ENCODE results near the gene TIAM2.
"Not testable (repeated sequence)": the region's sequence is repeated elsewhere in the genome, so short reads cannot be mapped to it uniquely, and the experiment has no call there.

TIAM2 gene

GRCh38 chr6:155162682-155163081, 167.6 kb downstream of the TIAM2 start:
- DNase-seq (ENCODE audit: low read depth in 3 of 3): no peak

GRCh38 chr6:155163601-155164000, 168.5 kb downstream of the TIAM2 start:
- DNase-seq (ENCODE audit: low read depth in 3 of 3): no peak

- DNase-seq (ENCODE audit: low read depth in 3 of 3): no peak
Measured at GRCh38 chr6:155165029-155165710, 170.1 kb downstream of the TIAM2 start.

DNA sequence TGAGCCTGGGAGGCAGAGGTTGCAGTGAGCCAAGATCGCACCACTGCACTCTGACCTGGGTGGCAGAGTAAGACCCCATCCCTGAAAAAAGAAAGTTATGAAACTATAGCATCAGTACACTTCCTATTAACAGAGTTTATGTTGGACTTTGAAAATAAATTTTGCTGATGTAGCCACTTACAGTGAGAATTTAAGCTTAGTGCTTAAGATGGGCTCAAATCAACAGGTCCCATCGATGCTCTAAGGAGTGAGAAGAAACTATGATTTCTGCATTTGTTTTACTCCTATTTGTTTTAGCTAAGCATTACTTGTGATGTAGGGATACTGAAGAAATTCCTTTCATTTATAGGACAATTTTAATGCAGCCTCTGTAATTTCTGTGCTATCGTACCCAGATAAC, 175.4 kb downstream of the TIAM2 start:
- no peak for DNase-seq (ENCODE audit: low read depth in 3 of 3)

GRCh38 chr6:155171109-155171746, 176.1 kb downstream of the TIAM2 start:
- peak; percentile 73 to 85 (median 84) for DNase-seq (ENCODE audit: low read depth in 3 of 3)

GRCh38 chr6:155171747-155172449, 176.8 kb downstream of the TIAM2 start:
- no peak for DNase-seq (ENCODE audit: low read depth in 3 of 3)

GRCh38 chr6:155173488-155173887, 178.4 kb downstream of the TIAM2 start:
- DNase-seq (ENCODE audit: low read depth in 3 of 3): no peak

- DNase-seq (ENCODE audit: low read depth in 3 of 3): peak; percentile 43 to 70 (median 48)
Measured at GRCh38 chr6:155174576-155175211, 179.6 kb downstream of the TIAM2 start.

- DNase-seq (ENCODE audit: low read depth in 3 of 3): peak in 1 of 3 experiments; percentile 56
Measured at GRCh38 chr6:155177363-155177961, 182.3 kb downstream of the TIAM2 start.

- DNase-seq (ENCODE audit: low read depth in 3 of 3): no peak
Measured at GRCh38 chr6:155181498-155181897, 186.4 kb downstream of the TIAM2 start.

- DNase-seq (ENCODE audit: low read depth in 3 of 3): no peak
Measured at GRCh38 chr6:155182103-155182502, 187.0 kb downstream of the TIAM2 start.

DNA sequence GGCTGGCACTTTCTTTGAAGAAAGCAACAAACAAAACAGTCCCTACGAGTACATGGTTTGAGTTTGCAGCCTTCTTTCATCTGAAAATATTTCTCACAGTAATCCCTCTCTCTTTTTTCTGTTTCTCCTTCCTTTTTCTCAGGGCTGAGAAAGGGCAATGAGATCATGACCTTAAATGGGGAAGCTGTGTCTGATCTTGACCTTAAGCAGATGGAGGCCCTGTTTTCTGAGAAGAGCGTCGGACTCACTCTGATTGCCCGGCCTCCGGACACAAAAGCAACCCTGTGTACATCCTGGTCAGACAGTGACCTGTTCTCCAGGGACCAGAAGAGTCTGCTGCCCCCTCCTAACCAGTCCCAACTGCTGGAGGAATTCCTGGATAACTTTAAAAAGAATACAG, 188.0 kb downstream of the TIAM2 start:
- no peak for DNase-seq (ENCODE audit: low read depth in 3 of 3)

DNA sequence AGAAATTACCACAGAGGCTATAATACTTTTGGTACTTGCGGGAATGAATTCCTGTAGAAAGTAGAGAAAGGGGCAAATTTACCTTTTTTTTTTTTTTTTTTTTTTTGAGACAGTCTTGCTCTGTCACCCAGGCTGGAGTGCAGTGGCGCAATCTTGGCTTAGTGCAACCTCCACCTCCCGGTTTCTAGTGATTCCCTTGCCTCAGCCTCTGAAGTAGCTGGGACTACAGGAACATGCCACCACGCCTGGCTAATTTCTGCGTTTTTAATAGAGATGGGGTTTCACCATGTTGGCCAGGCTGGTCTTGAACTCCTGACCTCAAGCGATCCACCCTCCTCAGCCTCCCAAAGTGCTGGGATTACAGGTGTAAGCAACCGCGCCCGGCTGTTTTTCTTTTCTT, 189.9 kb downstream of the TIAM2 start:
- not testable (repeated sequence) for DNase-seq (ENCODE audit: low read depth in 3 of 3)

GRCh38 chr6:155185544-155185943, 190.4 kb downstream of the TIAM2 start:
- DNase-seq (ENCODE audit: low read depth in 3 of 3): no peak

- peak; percentile 43 to 64 (median 63) for DNase-seq (ENCODE audit: low read depth in 3 of 3)
Measured at GRCh38 chr6:155186052-155186658, 191.0 kb downstream of the TIAM2 start.

DNA sequence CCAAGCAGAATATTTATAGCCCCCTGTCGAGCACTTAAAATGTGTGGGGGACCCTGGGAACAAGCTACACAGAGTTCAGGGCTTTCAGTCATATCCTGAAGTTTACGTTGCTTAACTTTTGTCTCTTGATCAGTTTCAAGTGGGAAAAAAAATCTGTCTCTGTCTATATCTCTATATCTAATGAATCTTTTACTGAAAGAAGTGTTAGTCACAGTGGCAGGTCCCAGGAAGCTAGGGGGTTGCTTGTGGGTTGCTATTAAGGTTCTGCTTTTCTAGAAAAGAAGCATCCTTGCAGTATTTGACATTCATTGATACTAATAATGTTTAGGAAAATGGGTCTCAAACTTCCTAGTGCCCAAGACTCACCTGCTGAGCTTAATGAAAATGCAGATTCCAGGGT, 192.0 kb downstream of the TIAM2 start:
- no peak for DNase-seq (ENCODE audit: low read depth in 3 of 3)

DNA sequence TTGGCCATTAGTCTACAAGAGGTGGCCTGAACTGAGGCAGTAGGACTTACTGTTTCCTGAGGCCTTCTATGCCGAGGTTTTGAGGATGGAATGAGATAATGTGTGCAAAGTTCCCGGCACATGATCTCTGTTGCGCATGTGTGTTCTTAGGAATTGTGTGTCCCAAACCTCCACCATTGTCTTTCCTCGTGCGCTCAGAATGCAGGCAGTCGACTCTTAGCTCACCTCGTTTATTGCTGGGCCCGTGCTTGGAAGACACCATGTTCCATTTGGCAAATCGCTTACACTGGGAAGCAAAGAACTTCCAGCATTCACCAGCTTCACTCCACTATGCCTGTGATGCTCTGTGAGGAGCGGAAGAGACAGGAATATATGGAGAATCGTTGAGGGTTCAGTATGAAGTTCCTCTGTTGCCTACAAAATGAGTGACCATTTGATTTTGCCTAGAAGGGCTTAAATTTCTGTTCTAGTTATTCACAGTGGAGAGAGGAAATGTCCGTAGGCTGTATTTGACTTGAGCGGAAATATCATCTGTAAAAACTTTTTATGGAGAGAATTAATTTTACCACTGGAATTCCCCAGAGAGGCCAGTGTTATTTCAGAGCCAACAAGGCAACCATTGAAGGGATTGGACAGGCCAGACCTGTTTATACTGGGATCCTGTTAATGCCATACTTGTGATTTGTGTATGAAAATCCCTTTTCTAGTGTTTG, 193.0 kb downstream of the TIAM2 start:
- no peak for DNase-seq (ENCODE audit: low read depth in 3 of 3)

- no peak for DNase-seq (ENCODE audit: low read depth in 3 of 3)
Measured at GRCh38 chr6:155188707-155189496, 193.8 kb downstream of the TIAM2 start.

- DNase-seq (ENCODE audit: low read depth in 3 of 3): no peak
Measured at GRCh38 chr6:155190677-155191076, 195.6 kb downstream of the TIAM2 start.

DNA sequence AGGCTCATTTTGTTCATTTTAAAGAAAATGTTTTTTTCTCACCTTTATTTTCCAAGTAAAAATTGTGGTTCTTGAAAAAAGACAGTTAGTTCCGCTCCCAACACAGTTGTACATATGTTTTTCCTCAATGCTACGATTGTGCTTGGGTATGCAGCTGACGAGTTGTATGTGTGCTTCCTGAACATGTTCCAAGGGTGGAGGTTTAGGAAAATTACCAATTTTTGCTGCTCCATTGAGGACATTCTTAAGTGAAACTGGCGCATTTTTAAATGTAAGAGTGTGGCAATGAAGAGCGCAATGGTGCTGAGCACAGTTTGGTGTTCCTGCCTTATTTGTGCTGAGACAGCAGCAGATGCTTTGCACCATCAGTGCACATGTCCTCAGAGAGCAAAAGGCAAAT, 198.4 kb downstream of the TIAM2 start:
- DNase-seq (ENCODE audit: low read depth in 3 of 3): no peak
